IPS DF 6.9 (cell line): Measurements from ENCODE around the gene MYL3.

ENCODE experiments used
- DNase-seq: peaks from one replicate; pipeline ENCODE4 v3.0.0-alpha.2; 2013; ENCODE audit warnings: low read depth, low spot score
- H3K27ac ChIP-seq: one replicate; pipeline ENCODE4 v1.5.1; 2013; ENCODE audit warnings: low read length, control low read depth
- H3K27me3 ChIP-seq: 2 replicates; pipeline ENCODE4 v1.6.1; 2013; ENCODE audit warnings: mild to moderate bottlenecking, low read length; ENCODE audit not compliant: control insufficient read depth, insufficient read depth
- H3K36me3 ChIP-seq: 2 replicates; pipeline ENCODE4 v1.6.1; 2013; ENCODE audit warnings: low read length; ENCODE audit not compliant: control insufficient read depth, insufficient read depth
- H3K4me1 ChIP-seq: 2 replicates; pipeline ENCODE4 v1.6.1; 2013; ENCODE audit warnings: low read length; ENCODE audit not compliant: control insufficient read depth, insufficient read depth
- H3K4me3 ChIP-seq: 2 replicates; pipeline ENCODE4 v1.5.1; 2013; ENCODE audit warnings: mild to moderate bottlenecking, low read length
- H3K9me3 ChIP-seq: 2 replicates; pipeline ENCODE4 v1.6.1; 2013; ENCODE audit warnings: low read length, inconsistent platforms; ENCODE audit not compliant: control insufficient read depth, insufficient read depth
- WGBS: extraction: QIAGEN DNeasy Blood & Tissue Kit; methylation state at CpG from one replicate; pipeline ENCODE4 v1.1.7; 2013; ENCODE audit warnings: mixed read lengths, missing lambda C conversion rate; ENCODE audit not compliant: insufficient read length, insufficient coverage; 5-methylcytosine and 5-hydroxymethylcytosine counted together

The MYL3 gene

GRCh38 chr3:46874430-46874829, 11.2 kb upstream of the MYL3 start:
- H3K27me3 ChIP-seq = peaks cover 9% of the 10 kb centered on the region
- no CpG with 5 or more reads among the region's 18 CpGs for WGBS
- H3K9me3 ChIP-seq = no peaks in the 10 kb centered on the region

DNA sequence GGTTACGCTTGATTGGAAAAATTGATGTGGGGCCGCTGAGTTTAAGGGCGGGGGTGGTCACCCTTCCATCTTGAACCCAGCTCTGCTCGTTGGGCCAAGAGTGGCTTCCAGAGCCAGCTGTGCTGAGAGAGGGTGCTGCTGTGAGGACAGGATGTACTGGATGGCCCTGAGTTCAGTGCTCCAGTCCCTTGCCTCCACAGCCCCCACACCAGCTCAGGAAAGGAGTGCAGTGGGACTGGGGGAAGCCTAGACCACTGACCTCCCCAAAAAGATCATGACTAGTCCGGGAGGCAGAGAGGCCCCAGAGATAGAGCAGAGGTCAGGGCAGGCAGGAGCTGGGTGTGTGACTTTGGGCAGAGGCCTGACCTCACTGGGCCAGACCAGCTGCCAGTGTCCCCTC, 10.3 kb upstream of the MYL3 start:
- H3K36me3 ChIP-seq = no peaks in the 10 kb centered on the region
- H3K27me3 ChIP-seq = peaks cover 2% of the 10 kb centered on the region
- no peaks in the 10 kb centered on the region for H3K9me3 ChIP-seq
- peaks cover 2% of the 10 kb centered on the region; the same call in 1 of the 2 replicates for H3K4me1 ChIP-seq
- no peak overlapping the region for H3K4me3 ChIP-seq
- H3K27ac ChIP-seq = no peak overlapping the region
- no CpG with 5 or more reads among the region's 5 CpGs for WGBS
- DNase-seq = no peak

More at GRCh38 chr3:46874430-46874829, 11.2 kb upstream of the MYL3 start:
- Histone ChIP-seq H3K36me3 (no peaks in the 10 kb centered on the region), H3K4me3 (no peak overlapping the region), H3K27ac (no peak overlapping the region), H3K4me1 (peaks cover 1% of the 10 kb centered on the region; the same call in 1 of the 2 replicates)
- no peak for DNase-seq

DNA sequence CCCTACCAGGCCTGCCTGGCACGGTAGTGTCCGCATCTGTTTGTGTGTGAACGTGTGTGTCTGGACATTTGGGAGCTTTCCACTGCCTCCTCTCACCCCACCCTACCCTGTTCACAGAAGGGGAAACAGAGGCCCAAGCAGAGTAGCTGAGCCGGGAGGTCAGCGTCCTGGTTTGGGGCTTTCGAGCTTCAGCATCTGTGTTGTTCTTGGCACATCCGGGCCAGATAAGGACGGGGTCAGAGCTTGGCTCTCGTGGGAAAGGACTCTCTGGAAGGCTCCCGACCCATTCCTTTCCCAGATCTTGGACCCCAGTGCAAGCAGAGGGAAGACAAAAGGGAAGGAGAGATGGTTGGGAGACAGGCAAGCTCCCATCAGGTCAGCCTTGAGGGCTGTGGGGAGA, 8.0 kb upstream of the MYL3 start:
- Histone ChIP-seq H3K9me3 (no peaks in the 10 kb centered on the region), H3K4me1 (peaks cover 2% of the 10 kb centered on the region; the same call in 1 of the 2 replicates), H3K27ac (no peak overlapping the region), H3K36me3 (no peaks in the 10 kb centered on the region), H3K27me3 (peaks cover 2% of the 10 kb centered on the region), H3K4me3 (no peak overlapping the region)
- no peak for DNase-seq
- WGBS = no CpG with 5 or more reads among the region's 10 CpGs

GRCh38 chr3:46870651-46871050, 7.4 kb upstream of the MYL3 start:
- peaks cover 2% of the 10 kb centered on the region; the same call in 1 of the 2 replicates for H3K4me1 ChIP-seq
- no CpG with 5 or more reads among the region's 5 CpGs for WGBS
- DNase-seq = no peak
- no peak overlapping the region for H3K27ac ChIP-seq
- no peaks in the 10 kb centered on the region for H3K9me3 ChIP-seq
- H3K36me3 ChIP-seq = no peaks in the 10 kb centered on the region
- H3K27me3 ChIP-seq = peaks cover 2% of the 10 kb centered on the region
- H3K4me3 ChIP-seq = no peak overlapping the region

GRCh38 chr3:46869440-46869839, 6.2 kb upstream of the MYL3 start:
- peaks cover 2% of the 10 kb centered on the region; the same call in 1 of the 2 replicates for H3K4me1 ChIP-seq
- H3K9me3 ChIP-seq = no peaks in the 10 kb centered on the region
- WGBS = no CpG with 5 or more reads among the region's 10 CpGs
- no peak overlapping the region for H3K27ac ChIP-seq
- H3K27me3 ChIP-seq = no peaks in the 10 kb centered on the region; the same call in 1 of the 2 replicates
- H3K36me3 ChIP-seq = no peaks in the 10 kb centered on the region
- no peak for DNase-seq
- H3K4me3 ChIP-seq = no peak overlapping the region

- H3K9me3 ChIP-seq = no peaks in the 10 kb centered on the region
- H3K27ac ChIP-seq = no peak overlapping the region
- H3K27me3 ChIP-seq = no peaks in the 10 kb centered on the region; the same call in 1 of the 2 replicates
- DNase-seq = no peak
- WGBS = no CpG with 5 or more reads among the region's 7 CpGs
- no peaks in the 10 kb centered on the region for H3K36me3 ChIP-seq
- H3K4me3 ChIP-seq = no peak overlapping the region
- H3K4me1 ChIP-seq = peaks cover 2% of the 10 kb centered on the region; the same call in 1 of the 2 replicates
These were observed 5.7 kb upstream of the MYL3 start for GRCh38 chr3:46868948-46869347.

DNA sequence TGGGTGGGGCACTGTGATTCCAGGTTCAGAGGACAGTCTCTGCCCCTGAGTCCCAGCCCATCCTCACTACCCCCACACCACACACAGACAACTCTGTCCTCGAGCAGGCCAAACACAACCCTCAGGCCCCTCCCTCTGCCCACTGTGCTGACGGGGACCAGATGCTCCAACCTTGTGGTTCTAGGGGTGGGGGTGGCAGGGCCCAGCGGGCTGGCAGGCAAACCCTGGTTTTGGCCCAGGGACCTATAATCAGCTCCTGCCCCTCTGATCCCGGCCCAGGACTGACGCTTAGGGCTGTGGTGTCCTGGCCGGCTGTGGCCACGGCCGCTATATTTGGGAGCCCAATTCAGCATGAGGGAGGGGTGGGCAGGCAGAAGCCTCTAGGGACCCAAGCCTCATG, 5.0 kb upstream of the MYL3 start:
- Histone ChIP-seq H3K36me3 (no peaks in the 10 kb centered on the region), H3K9me3 (no peaks in the 10 kb centered on the region), H3K4me3 (no peak overlapping the region), H3K27me3 (no peaks in the 10 kb centered on the region; the same call in 1 of the 2 replicates), H3K27ac (no peak overlapping the region), H3K4me1 (peaks cover 2% of the 10 kb centered on the region; the same call in 1 of the 2 replicates)
- WGBS = no CpG with 5 or more reads among the region's 8 CpGs
- no peak for DNase-seq

GRCh38 chr3:46867550-46867898, 4.3 kb upstream of the MYL3 start:
- Histone ChIP-seq H3K9me3 (no peaks in the 10 kb centered on the region), H3K27ac (no peak overlapping the region), H3K4me1 (peaks cover 2% of the 10 kb centered on the region; the same call in 1 of the 2 replicates), H3K4me3 (no peak overlapping the region), H3K36me3 (no peaks in the 10 kb centered on the region), H3K27me3 (no peaks in the 10 kb centered on the region; the same call in 1 of the 2 replicates)
- no peak for DNase-seq
- no CpG with 5 or more reads among the region's 15 CpGs for WGBS

DNA sequence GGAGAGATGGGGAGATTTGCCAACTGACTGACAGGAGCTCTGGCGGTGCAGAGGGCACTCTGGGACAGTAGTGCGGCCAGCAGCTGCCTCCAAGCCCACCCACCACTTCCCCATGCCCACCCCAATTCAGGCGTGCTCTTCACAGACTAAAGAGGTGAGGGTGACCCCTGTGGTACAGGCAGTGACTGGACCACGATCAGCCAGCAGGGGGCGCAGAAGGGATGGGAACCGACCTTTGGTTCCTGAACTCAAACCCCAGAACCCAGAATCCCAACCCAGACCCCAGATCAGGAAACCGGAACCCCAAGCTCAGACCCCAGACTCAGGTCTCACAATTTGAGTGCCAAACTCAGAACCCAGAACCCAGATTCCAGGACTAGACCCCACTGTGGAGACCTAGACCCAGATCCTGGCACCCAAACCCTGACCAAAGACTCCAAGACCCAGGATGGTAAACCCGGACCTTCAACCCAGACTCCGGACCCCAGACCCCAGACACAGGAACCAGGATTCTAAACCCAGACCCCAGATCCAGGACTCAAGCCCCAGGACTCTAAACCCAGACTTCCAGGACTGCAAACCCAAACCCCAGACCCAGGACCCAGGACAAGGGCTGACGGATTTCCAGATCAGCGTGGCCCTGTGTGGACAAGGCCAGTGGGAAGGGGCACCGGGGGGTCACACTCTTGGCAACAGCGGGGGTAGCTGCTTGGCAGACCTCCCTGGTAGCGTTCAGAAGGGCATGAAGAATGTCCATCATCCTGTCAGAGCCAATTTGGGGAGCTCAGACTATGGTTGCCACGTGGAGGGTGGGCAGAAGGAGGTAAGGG, 3.7 kb upstream of the MYL3 start:
- no peak overlapping the region for H3K27ac ChIP-seq
- no peaks in the 10 kb centered on the region for H3K36me3 ChIP-seq
- H3K9me3 ChIP-seq = no peaks in the 10 kb centered on the region
- H3K4me1 ChIP-seq = peaks cover 2% of the 10 kb centered on the region; the same call in 1 of the 2 replicates
- no peaks in the 10 kb centered on the region; the same call in 1 of the 2 replicates for H3K27me3 ChIP-seq
- no peak for DNase-seq
- no CpG with 5 or more reads among the region's 15 CpGs for WGBS
- no peak overlapping the region for H3K4me3 ChIP-seq

- no CpG with 5 or more reads among the region's 11 CpGs for WGBS
- Histone ChIP-seq H3K36me3 (no peaks in the 10 kb centered on the region), H3K4me1 (peaks cover 2% of the 10 kb centered on the region; the same call in 1 of the 2 replicates), H3K4me3 (no peak overlapping the region), H3K9me3 (no peaks in the 10 kb centered on the region), H3K27me3 (no peaks in the 10 kb centered on the region), H3K27ac (no peak overlapping the region)
- DNase-seq = no peak
These were observed 2.9 kb upstream of the MYL3 start for GRCh38 chr3:46866032-46866595.
